HG03175 (cell line): ENCODE measurements around the gene USP36.

Source experiments
- ATAC-seq: cut with Tn5 transposase; IDR thresholded peaks from one replicate; pipeline ENCODE4 v1.9.1; 2021; ENCODE audit warnings: mild to moderate bottlenecking, moderate library complexity; ENCODE audit not compliant: unreplicated experiment

Gene USP36

GRCh38 chr17:78746263-78746948, 94.2 kb downstream of the USP36 start:
- no peak for ATAC-seq
